CD4-positive, alpha-beta T cell treated with Interleukin-6 at 100 ng/mL for 8 hours (primary cell): ENCODE data around the gene COL5A1.
"Not testable (repeated sequence)": the region's sequence is repeated elsewhere in the genome, so short reads cannot be mapped to it uniquely, and the experiment has no call there.

Source experiments
- DNase-seq: peaks from one replicate; pipeline ENCODE4 v3.0.0-alpha.2; 2020; ENCODE audit warnings: mixed read lengths, low spot score

Gene COL5A1

GRCh38 chr9:134655586-134656333 is 14.2 kb downstream of the COL5A1 start:
- DNase-seq = no peak

GRCh38 chr9:134656334-134657006 is 14.9 kb downstream of the COL5A1 start:
- no peak for DNase-seq

- no peak for DNase-seq
Observed at GRCh38 chr9:134657666-134658377, 16.2 kb downstream of the COL5A1 start.

- DNase-seq = no peak
Observed at GRCh38 chr9:134658378-134658955, 16.9 kb downstream of the COL5A1 start.

- DNase-seq = no peak
Observed at GRCh38 chr9:134659688-134660131, 18.1 kb downstream of the COL5A1 start.

- no peak for DNase-seq
Observed at GRCh38 chr9:134660407-134660806, 18.8 kb downstream of the COL5A1 start.

- no peak for DNase-seq
Observed at GRCh38 chr9:134661299-134661698, 19.7 kb downstream of the COL5A1 start.

GRCh38 chr9:134661791-134662142 is 20.2 kb downstream of the COL5A1 start:
- no peak for DNase-seq

- no peak for DNase-seq
Observed at GRCh38 chr9:134662143-134662876, 20.7 kb downstream of the COL5A1 start.

- DNase-seq = no peak
Observed at GRCh38 chr9:134663084-134663483, 21.5 kb downstream of the COL5A1 start.

- no peak for DNase-seq
Observed at GRCh38 chr9:134663753-134664415, 22.3 kb downstream of the COL5A1 start.

- DNase-seq = no peak
Observed at GRCh38 chr9:134664446-134664845, 22.8 kb downstream of the COL5A1 start.

GRCh38 chr9:134666208-134666607 is 24.6 kb downstream of the COL5A1 start:
- no peak for DNase-seq

GRCh38 chr9:134666831-134667230 is 25.2 kb downstream of the COL5A1 start:
- no peak for DNase-seq

GRCh38 chr9:134668977-134669376 is 27.4 kb downstream of the COL5A1 start:
- DNase-seq = not testable (repeated sequence)

- no peak for DNase-seq
Observed at GRCh38 chr9:134669399-134669955, 27.9 kb downstream of the COL5A1 start.

- no peak for DNase-seq
Observed at GRCh38 chr9:134670042-134670525, 28.5 kb downstream of the COL5A1 start.

GRCh38 chr9:134670851-134671281 is 29.3 kb downstream of the COL5A1 start:
- DNase-seq = no peak

- DNase-seq = no peak
Observed at GRCh38 chr9:134671341-134672113, 29.9 kb downstream of the COL5A1 start.

- no peak for DNase-seq
Observed at GRCh38 chr9:134676361-134676760, 34.8 kb downstream of the COL5A1 start.
